K562 (cell line): ENCODE data around the gene ETS1. TPM values are rescaled to one million over a fixed set of nuclear protein-coding genes. Genes with fewer than 3 reads are reported as not detected.

ENCODE experiments used
- ATAC-seq: fragments of 200-7000 bp; cut with Tn5 transposase; 3 replicates; pipeline ENCODE4 v1.9.1; 2020; ENCODE audit warnings: moderate library complexity
- BruUV-seq: library from RNA; stranded (reverse); fragments of 400-500 nt; replicated peaks from 2 replicates; lab custom pipeline; 2021; lab: Mats Ljungman, UMichigan
- CTCF ChIA-PET: fragments of 300-600 bp; formaldehyde crosslinking; extraction: SDS; loops from one replicate; lab custom pipeline; 2021; ENCODE audit warnings: low intra/inter-chr PET ratio; lab: Yijun Ruan, JAX
- POLR2A ChIA-PET: fragments of 300-600, 350-650 bp; sonication (Branson Sonifier 250); formaldehyde crosslinking; extraction: SDS; loops from one replicate; lab custom pipeline; 2021; ENCODE audit warnings: antibody characterized with exemption, inconsistent platforms; lab: Yijun Ruan, JAX
- DNase-seq, 4 experiments: peaks; one replicate each; pipeline versions ENCODE4 v3.0.0 to v3.0.0-alpha.2; 2011 to 2018; ENCODE audit warnings: low spot score in 3 of 4, mixed read lengths in 3 of 4; ENCODE audit errors: extremely low read depth in 1 of 4
- FAIRE-seq: peaks from 2 replicates; lab custom pipeline; 2011; peaks lifted over from hg19 to GRCh38; lab: Jason Lieb, UNC
- H2AFZ ChIP-seq: 2 replicates; pipeline ENCODE4 v1.6.0; 2011; ENCODE audit warnings: low read depth, low read length, control low read depth, inconsistent platforms
- H3K27ac ChIP-seq: fragments of 200-600 bp; 3 replicates; pipeline ENCODE4 v1.8.0; 2011; ENCODE audit warnings: low read depth, mild to moderate bottlenecking, control low read depth, inconsistent platforms, low read length, moderate library complexity, mixed read lengths; ENCODE audit errors: extremely low read depth
- H3K27me3 ChIP-seq, 2 experiments: fragments of 300-600 bp in 1 of 2; 2 replicates in 1 of 2; 3 replicates in 1 of 2; pipeline versions ENCODE4 v1.6.0 to v1.8.0; 2011; ENCODE audit warnings: inconsistent platforms in 2 of 2, low read length in 2 of 2, mild to moderate bottlenecking in 1 of 2, mixed read lengths in 1 of 2, moderate library complexity in 1 of 2; ENCODE audit not compliant: control insufficient read depth in 2 of 2, insufficient read depth in 2 of 2
- H3K36me3 ChIP-seq: fragments of 300-600 bp; 3 replicates; pipeline ENCODE4 v1.8.0; 2011; ENCODE audit warnings: mild to moderate bottlenecking, low read length, inconsistent platforms; ENCODE audit not compliant: control insufficient read depth, insufficient read depth
- H3K4me1 ChIP-seq, 2 experiments: fragments of 200-600 bp in 1 of 2; replicated peaks in 1 of 2; 2 replicates in 1 of 2; 3 replicates in 1 of 2; pipeline versions ENCODE4 v1.5.1 to v1.8.0; 2011; ENCODE audit warnings: inconsistent platforms in 2 of 2, low read length in 2 of 2, mild to moderate bottlenecking in 1 of 2, mixed read lengths in 1 of 2, moderate library complexity in 1 of 2; ENCODE audit not compliant: control insufficient read depth in 2 of 2, insufficient read depth in 2 of 2
- H3K4me2 ChIP-seq: 2 replicates; pipeline ENCODE4 v1.6.1; 2011; ENCODE audit warnings: low read length, control low read depth, inconsistent platforms, mixed read lengths; ENCODE audit not compliant: insufficient read depth
- H3K4me3 ChIP-seq: fragments of 200-600 bp; sonication (generic), shearing (Covaris generic); 2 replicates; pipeline ENCODE4 v1.5.1; 2016; ENCODE audit warnings: control low read depth, inconsistent platforms
- H3K79me2 ChIP-seq: fragments of 200-600 bp; 3 replicates; pipeline ENCODE4 v1.8.0; 2011; ENCODE audit warnings: low read length, inconsistent platforms; ENCODE audit not compliant: control insufficient read depth, insufficient read depth
- H3K9ac ChIP-seq, 2 experiments: 2 replicates each; pipeline versions ENCODE4 v1.6.0 to v1.6.1; 2011; ENCODE audit warnings: low read depth in 2 of 2, low read length in 2 of 2, control low read depth in 1 of 2, inconsistent platforms in 1 of 2, mild to moderate bottlenecking in 1 of 2, mixed read lengths in 1 of 2; ENCODE audit not compliant: insufficient read depth in 1 of 2
- H3K9me1 ChIP-seq: one replicate; pipeline ENCODE4 v1.6.0; 2011; ENCODE audit warnings: inconsistent platforms, mild to moderate bottlenecking, low read length, moderate library complexity; ENCODE audit not compliant: control insufficient read depth, insufficient read depth
- H3K9me3 ChIP-seq: replicated peaks from 2 replicates; pipeline ENCODE4 v1.5.1; 2011; ENCODE audit warnings: low read depth, low read length, inconsistent platforms; ENCODE audit not compliant: control insufficient read depth, insufficient read depth
- H4K20me1 ChIP-seq: replicated peaks from 2 replicates; pipeline ENCODE4 v1.6.1; 2011; ENCODE audit warnings: low read length, inconsistent platforms, mixed read lengths; ENCODE audit not compliant: control insufficient read depth, insufficient read depth
- E2F6 ChIP-seq, 2 experiments: IDR thresholded peaks; 2 replicates each; pipeline ENCODE4 v1.6.1; 2011; ENCODE audit warnings: borderline replicate concordance in 1 of 2, control low read depth in 1 of 2, low read depth in 1 of 2, low read length in 1 of 2, mild to moderate bottlenecking in 1 of 2, mixed read lengths in 1 of 2, moderate library complexity in 1 of 2; ENCODE audit not compliant: insufficient read depth in 1 of 2, insufficient read length in 1 of 2, poor library complexity in 1 of 2, severe bottlenecking in 1 of 2; ENCODE audit errors: extremely low read depth in 1 of 2
- FOS ChIP-seq: IDR thresholded peaks from 3 replicates; pipeline ENCODE4 v1.6.1; 2011; ENCODE audit not compliant: insufficient read length; ENCODE audit errors: extremely low read depth
- HMG20B ChIP-seq: fragments of 250-450 bp; sonication (Bioruptor Pico); IDR thresholded peaks from 2 replicates; pipeline ENCODE4 v1.5.0; 2021; ENCODE audit warnings: mild to moderate bottlenecking
- KLF16 ChIP-seq: IDR thresholded peaks from 2 replicates; pipeline ENCODE4 v1.6.1; 2016; ENCODE audit warnings: antibody characterized with exemption
- NBN ChIP-seq: fragments of 450-650 bp; IDR thresholded peaks from 2 replicates; pipeline ENCODE4 v1.6.1; 2016; ENCODE audit warnings: low read depth, mild to moderate bottlenecking
- NFIC ChIP-seq: fragments of 450-650 bp; IDR thresholded peaks from 2 replicates; pipeline ENCODE4 v1.6.1; 2017; ENCODE audit warnings: mild to moderate bottlenecking, inconsistent platforms
- POLR2G ChIP-seq: fragments of 200-400 bp; formaldehyde crosslinking; IDR thresholded peaks from 2 replicates; pipeline ENCODE4 v1.6.1; 2017; ENCODE audit warnings: low read depth, mild to moderate bottlenecking, antibody characterized with exemption, low read length, moderate library complexity
- PRPF4 ChIP-seq: fragments of 200-400 bp; formaldehyde crosslinking; IDR thresholded peaks from one replicate; pipeline ENCODE4 v1.6.1; 2017; ENCODE audit warnings: low read length, low read depth, mild to moderate bottlenecking; ENCODE audit not compliant: insufficient read depth, poor library complexity, severe bottlenecking
- RFX7 ChIP-seq: fragments of 250-450 bp; sonication (Bioruptor Pico); IDR thresholded peaks from 2 replicates; pipeline ENCODE4 v1.5.1; 2021; ENCODE audit warnings: mild to moderate bottlenecking
- SRSF7 ChIP-seq: fragments of 200-400 bp; formaldehyde crosslinking; optimal IDR thresholded peaks from 2 replicates; pipeline ENCODE3; 2017; ENCODE audit warnings: mild to moderate bottlenecking, low read depth, low read length
- TBL1XR1 ChIP-seq, 2 experiments: IDR thresholded peaks; 2 replicates each; pipeline ENCODE4 v1.6.1; 2012; ENCODE audit warnings: improper control_type of control experiment in 2 of 2, low read length in 2 of 2, mild to moderate bottlenecking in 1 of 2
- WHSC1 ChIP-seq: IDR thresholded peaks from one replicate; pipeline ENCODE4 v1.6.1; 2012; ENCODE audit warnings: low read length, control low read depth, inconsistent platforms
- ZNF57 ChIP-seq: fragments of 450-650 bp; formaldehyde crosslinking; IDR thresholded peaks from 2 replicates; pipeline ENCODE4 v1.4.0; 2020; ENCODE audit warnings: mild to moderate bottlenecking, moderate library complexity
- WGBS: fragments of 100-300 bp; shearing (Covaris generic); methylation state at CpG from one replicate; pipeline ENCODE4 v1.1.6; 2016; ENCODE audit warnings: low coverage, mixed read lengths; ENCODE audit not compliant: insufficient coverage; ENCODE audit errors: missing lambda C conversion rate; 5-methylcytosine and 5-hydroxymethylcytosine counted together
- in situ Hi-C: fragments of 300-500 bp; cut with MboI; formaldehyde crosslinking; loops from 4 replicates; pipeline ENCODE4 v1.15.0; 2018; ENCODE audit warnings: inconsistent platforms, mixed read lengths
- intact Hi-C: fragments of 100-400 bp; cut with micrococcal nuclease; formaldehyde crosslinking; loops from 2 replicates; pipeline ENCODE4 v1.14.2; 2022
- polyA plus RNA-seq, 8 experiments: library from polyadenylated mRNA; depleted of rRNA in 4 of 8; stranded (reverse) in 5 of 8; unstranded in 3 of 8; fragments of >200 nt; fragmentation: Nextera tagmentation in 2 of 8; fragmentation: Illumina TruSeq in 1 of 8; extraction: Ambion mirVana in 2 of 8; extraction: Trizol in 1 of 8; gene quantifications; 2 replicates each; pipeline versions ENCODE4 v1.2.1 to v1.2.3, GENCODE V29; 2011 to 2014; ENCODE audit warnings: inconsistent platforms in 1 of 8, missing spikeins in 1 of 8
- total RNA-seq, 7 experiments: library from RNA; depleted of rRNA in 6 of 7; stranded (reverse); fragments of >200 nt in 6 of 7; fragmentation: Illumina TruSeq in 2 of 7; extraction: Trizol in 2 of 7; gene quantifications; 2 replicates each; pipeline versions ENCODE4 v1.2.1 to v1.2.3, GENCODE V29; 2011 to 2021; ENCODE audit warnings: low replicate concordance in 1 of 7
- TF ChIP-seq, protein P1 (sequence below): sonication (generic); formaldehyde crosslinking; IDR thresholded peaks from 2 replicates; pipeline ENCODE4 v1.8.0; 2022; ENCODE audit warnings: mild to moderate bottlenecking, missing genetic modification reagents
- TF ChIP-seq, protein P2 (sequence below), 2 experiments: fragments of 250-450 bp in 1 of 2; fragments of 450-650 bp in 1 of 2; sonication (Bioruptor Pico) in 1 of 2; IDR thresholded peaks; 2 replicates each; pipeline versions ENCODE4 v1.6.1 to v1.8.0; 2016 to 2021; ENCODE audit warnings: mild to moderate bottlenecking in 2 of 2, moderate library complexity in 2 of 2, missing compliant biosample characterization in 1 of 2, missing genetic modification characterization in 1 of 2
- TF ChIP-seq, protein P3 (sequence below), 2 experiments: IDR thresholded peaks; 2 replicates each; pipeline ENCODE4 v1.6.1; 2012; ENCODE audit warnings: improper control_type of control experiment in 2 of 2, low read depth in 2 of 2, low read length in 2 of 2, borderline replicate concordance in 1 of 2
- TF ChIP-seq, protein P4 (sequence below): fragments of 450-650 bp; formaldehyde crosslinking; IDR thresholded peaks from 2 replicates; pipeline ENCODE4 v1.4.0; 2022; ENCODE audit warnings: missing genetic modification characterization

ETS1 gene
- total and polyA plus RNA-seq, 9 of the 15 experiments (the other 6 are each of a cell fraction or from before 2014, with no cell fraction given): 0.04 to 1.4 (median 0.23) TPM

- in situ Hi-C loops: no loop called here
- no TSS peak for BruUV-seq
- Histone ChIP-seq H2AFZ (no peak overlapping the region), H3K4me3 (no peak overlapping the region), H3K36me3 (no peaks in the 10 kb centered on the region), H3K4me1 (peaks cover 5 to 7% of the 10 kb centered on the region in 2 experiments; a peak in 4 of 5 replicates), H4K20me1 (no peaks in the 10 kb centered on the region), H3K9me3 (no peaks in the 10 kb centered on the region), H3K9me1 (no peaks in the 10 kb centered on the region), H3K9ac (no peak overlapping the region), H3K27ac (no peak overlapping the region), H3K4me2 (no peak overlapping the region), H3K27me3 (no peaks in the 10 kb centered on the region), H3K79me2 (no peaks in the 10 kb centered on the region)
- CTCF ChIA-PET: no interaction called here
- POLR2A ChIA-PET: no interaction called here
- FAIRE-seq (no peak), DNase-seq (no peak), ATAC-seq (no peak)
- 0% methylated on average over 2 of the region's 2 CpGs for WGBS
- intact Hi-C loops: no loop called here
- TF ChIP-seq KLF16 (no peak), RFX7 (no peak), FOS (no peak), SRSF7 (no peak), POLR2G (no peak), NFIC (no peak), NBN (no peak), TBL1XR1 (IDR thresholded peaks at IDR 0.05; ENCODE audit: low read length in 2 of 2) (no peak), ZNF57 (CRISPR knock-in tag) (no peak), PRPF4 (no peak), HMG20B (no peak), E2F6 (IDR thresholded peaks at IDR 0.05; ENCODE audit: borderline replicate concordance in 1 of 2, extremely low read depth in 1 of 2, insufficient read depth in 1 of 2, insufficient read length in 1 of 2, low read depth in 1 of 2, low read length in 1 of 2, poor library complexity in 1 of 2, severe bottlenecking in 1 of 2) (no peak), WHSC1 (no peak)
- TF ChIP-seq, protein P1, sequence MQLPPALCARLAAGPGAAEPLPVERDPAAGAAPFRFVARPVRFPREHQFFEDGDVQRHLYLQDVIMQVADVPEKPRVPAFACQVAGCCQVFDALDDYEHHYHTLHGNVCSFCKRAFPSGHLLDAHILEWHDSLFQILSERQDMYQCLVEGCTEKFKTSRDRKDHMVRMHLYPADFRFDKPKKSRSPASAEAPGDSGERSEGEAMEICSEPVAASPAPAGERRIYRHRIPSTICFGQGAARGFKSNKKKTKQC (CRISPR knock-in tag): no peak
- TF ChIP-seq, protein P2, sequence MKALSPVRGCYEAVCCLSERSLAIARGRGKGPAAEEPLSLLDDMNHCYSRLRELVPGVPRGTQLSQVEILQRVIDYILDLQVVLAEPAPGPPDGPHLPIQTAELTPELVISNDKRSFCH (CRISPR knock-in tag; IDR thresholded peaks at IDR 0.05): no peak
- TF ChIP-seq, protein P2 (tag; IDR thresholded peaks at IDR 0.05): no peak
- TF ChIP-seq, protein P3, sequence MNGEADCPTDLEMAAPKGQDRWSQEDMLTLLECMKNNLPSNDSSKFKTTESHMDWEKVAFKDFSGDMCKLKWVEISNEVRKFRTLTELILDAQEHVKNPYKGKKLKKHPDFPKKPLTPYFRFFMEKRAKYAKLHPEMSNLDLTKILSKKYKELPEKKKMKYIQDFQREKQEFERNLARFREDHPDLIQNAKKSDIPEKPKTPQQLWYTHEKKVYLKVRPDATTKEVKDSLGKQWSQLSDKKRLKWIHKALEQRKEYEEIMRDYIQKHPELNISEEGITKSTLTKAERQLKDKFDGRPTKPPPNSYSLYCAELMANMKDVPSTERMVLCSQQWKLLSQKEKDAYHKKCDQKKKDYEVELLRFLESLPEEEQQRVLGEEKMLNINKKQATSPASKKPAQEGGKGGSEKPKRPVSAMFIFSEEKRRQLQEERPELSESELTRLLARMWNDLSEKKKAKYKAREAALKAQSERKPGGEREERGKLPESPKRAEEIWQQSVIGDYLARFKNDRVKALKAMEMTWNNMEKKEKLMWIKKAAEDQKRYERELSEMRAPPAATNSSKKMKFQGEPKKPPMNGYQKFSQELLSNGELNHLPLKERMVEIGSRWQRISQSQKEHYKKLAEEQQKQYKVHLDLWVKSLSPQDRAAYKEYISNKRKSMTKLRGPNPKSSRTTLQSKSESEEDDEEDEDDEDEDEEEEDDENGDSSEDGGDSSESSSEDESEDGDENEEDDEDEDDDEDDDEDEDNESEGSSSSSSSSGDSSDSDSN (IDR thresholded peaks at IDR 0.05; ENCODE audit: borderline replicate concordance in 1 of 2, low read depth in 2 of 2, low read length in 2 of 2): no peak
- TF ChIP-seq, protein P4, sequence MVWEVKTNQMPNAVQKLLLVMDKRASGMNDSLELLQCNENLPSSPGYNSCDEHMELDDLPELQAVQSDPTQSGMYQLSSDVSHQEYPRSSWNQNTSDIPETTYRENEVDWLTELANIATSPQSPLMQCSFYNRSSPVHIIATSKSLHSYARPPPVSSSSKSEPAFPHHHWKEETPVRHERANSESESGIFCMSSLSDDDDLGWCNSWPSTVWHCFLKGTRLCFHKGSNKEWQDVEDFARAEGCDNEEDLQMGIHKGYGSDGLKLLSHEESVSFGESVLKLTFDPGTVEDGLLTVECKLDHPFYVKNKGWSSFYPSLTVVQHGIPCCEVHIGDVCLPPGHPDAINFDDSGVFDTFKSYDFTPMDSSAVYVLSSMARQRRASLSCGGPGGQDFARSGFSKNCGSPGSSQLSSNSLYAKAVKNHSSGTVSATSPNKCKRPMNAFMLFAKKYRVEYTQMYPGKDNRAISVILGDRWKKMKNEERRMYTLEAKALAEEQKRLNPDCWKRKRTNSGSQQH (CRISPR knock-in tag): no peak
Observed at GRCh38 chr11:128527046-128527445, 60.3 kb downstream of the ETS1 start.
